HEK293 (cell line): ENCODE measurements around the gene GPATCH2.
A peak's percentile ranks its signal among the peaks of the same experiment; 100 is the strongest.

Experiments used
- CTCF ChIA-PET: fragments of 350-600 bp; formaldehyde crosslinking; extraction: SDS; loops from one replicate; lab custom pipeline; 2021; ENCODE audit warnings: antibody characterized with exemption; lab: Yijun Ruan, JAX
- POLR2A ChIA-PET: fragments of 300-600 bp; formaldehyde crosslinking; extraction: SDS; loops from one replicate; lab custom pipeline; 2020; ENCODE audit warnings: antibody characterized with exemption, inconsistent platforms; lab: Yijun Ruan, JAX
- H3K27ac ChIP-seq: fragments of 200-500 bp; sonication (Bioruptor generic); 2 replicates; pipeline ENCODE4 v1.5.1; 2014; ENCODE audit warnings: low read depth, low read length, control low read depth, inconsistent platforms; ENCODE audit errors: extremely low read depth
- H3K36me3 ChIP-seq, 2 experiments: fragments of 200-500 bp in 1 of 2; sonication (Bioruptor generic) in 1 of 2; 1 replicate in 1 of 2; 2 replicates in 1 of 2; pipeline ENCODE4 v1.5.1; 2014 to 2017; ENCODE audit warnings: inconsistent platforms in 2 of 2, low read length in 2 of 2; ENCODE audit not compliant: control insufficient read depth in 2 of 2, insufficient read depth in 1 of 2
- H3K4me1 ChIP-seq: fragments of 200-500 bp; sonication (Bioruptor generic); 2 replicates; pipeline ENCODE4 v1.5.1; 2014; ENCODE audit warnings: mild to moderate bottlenecking, low read length, inconsistent platforms; ENCODE audit not compliant: control insufficient read depth, insufficient read depth
- H3K4me3 ChIP-seq: 2 replicates; pipeline ENCODE4 v1.5.1; 2011; ENCODE audit warnings: low read depth, mild to moderate bottlenecking, control low read depth, low read length, moderate library complexity
- H3K9me3 ChIP-seq: fragments of 200-500 bp; sonication (Bioruptor generic); 2 replicates; pipeline ENCODE4 v1.5.1; 2014; ENCODE audit warnings: low read depth, low read length, inconsistent platforms; ENCODE audit not compliant: control insufficient read depth, insufficient read depth
- SCRT1 ChIP-seq: fragments of 450-650 bp; formaldehyde crosslinking; IDR thresholded peaks from 2 replicates; pipeline ENCODE4 v1.5.1; 2016; ENCODE audit warnings: missing biosample characterization, missing genetic modification characterization, borderline replicate concordance
- SP7 ChIP-seq: fragments of 450-650 bp; formaldehyde crosslinking; IDR thresholded peaks from 2 replicates; pipeline ENCODE4 v1.5.1; 2016; ENCODE audit warnings: missing biosample characterization, missing genetic modification characterization
- ZBTB8A ChIP-seq: fragments of 450-650 bp; formaldehyde crosslinking; IDR thresholded peaks from 2 replicates; pipeline ENCODE4 v1.5.1; 2016; ENCODE audit warnings: missing biosample characterization, missing genetic modification characterization
- ZNF174 ChIP-seq: fragments of 450-650 bp; formaldehyde crosslinking; IDR thresholded peaks from 2 replicates; pipeline ENCODE4 v1.5.0; 2017; ENCODE audit warnings: missing biosample characterization, mild to moderate bottlenecking, missing genetic modification characterization
- ZNF19 ChIP-seq: fragments of 450-650 bp; formaldehyde crosslinking; IDR thresholded peaks from 2 replicates; pipeline ENCODE4; 2016; ENCODE audit warnings: missing biosample characterization, missing genetic modification characterization, low read depth
- ZNF23 ChIP-seq: fragments of 450-650 bp; formaldehyde crosslinking; IDR thresholded peaks from 2 replicates; pipeline ENCODE4 v1.5.1; 2016; ENCODE audit warnings: missing biosample characterization, missing genetic modification characterization, borderline replicate concordance
- ZNF311 ChIP-seq: fragments of 450-650 bp; formaldehyde crosslinking; IDR thresholded peaks from 2 replicates; pipeline ENCODE4 v1.5.1; 2017; ENCODE audit warnings: missing biosample characterization, missing genetic modification characterization, borderline replicate concordance
- ZNF341 ChIP-seq: fragments of 450-650 bp; formaldehyde crosslinking; IDR thresholded peaks from 2 replicates; pipeline ENCODE4; 2016; ENCODE audit warnings: low read depth, missing biosample characterization, missing genetic modification characterization
- ZNF354C ChIP-seq: fragments of 450-650 bp; formaldehyde crosslinking; IDR thresholded peaks from 2 replicates; pipeline ENCODE4 v1.5.1; 2016; ENCODE audit warnings: missing biosample characterization, missing genetic modification characterization, low read depth, borderline replicate concordance
- ZNF48 ChIP-seq: fragments of 450-650 bp; formaldehyde crosslinking; IDR thresholded peaks from 2 replicates; pipeline ENCODE4 v1.5.1; 2016; ENCODE audit warnings: missing biosample characterization, missing genetic modification characterization
- ZNF555 ChIP-seq: fragments of 450-650 bp; formaldehyde crosslinking; conservative IDR thresholded peaks from 2 replicates; pipeline ENCODE4 v1.5.1; 2017; ENCODE audit warnings: missing biosample characterization, mild to moderate bottlenecking, missing genetic modification characterization, inconsistent platforms
- ZNF558 ChIP-seq: fragments of 450-650 bp; formaldehyde crosslinking; IDR thresholded peaks from 2 replicates; pipeline ENCODE4 v1.5.1; 2016; ENCODE audit warnings: missing biosample characterization, missing genetic modification characterization
- ZNF664 ChIP-seq: fragments of 450-650 bp; formaldehyde crosslinking; IDR thresholded peaks from 2 replicates; pipeline ENCODE4 v1.5.1; 2016; ENCODE audit warnings: missing biosample characterization, missing genetic modification characterization
- TF ChIP-seq, protein P1 (sequence below): fragments of 450-650 bp; IDR thresholded peaks from 2 replicates; pipeline ENCODE4 v1.5.1; 2018; ENCODE audit warnings: missing biosample characterization, missing genetic modification characterization
- TF ChIP-seq, protein P2 (sequence below): fragments of 450-650 bp; formaldehyde crosslinking; IDR thresholded peaks from 2 replicates; pipeline ENCODE4 v1.5.1; 2016; ENCODE audit warnings: missing biosample characterization, missing genetic modification characterization
- TF ChIP-seq, protein P3 (sequence below): fragments of 450-650 bp; formaldehyde crosslinking; IDR thresholded peaks from 2 replicates; pipeline ENCODE4 v1.5.1; 2016; ENCODE audit warnings: missing biosample characterization, missing genetic modification characterization
- TF ChIP-seq, protein P4 (sequence below): fragments of 450-650 bp; formaldehyde crosslinking; IDR thresholded peaks from 2 replicates; pipeline ENCODE4 v1.5.1; 2017; ENCODE audit warnings: missing biosample characterization, missing genetic modification characterization
- TF ChIP-seq, protein P5 (sequence below): fragments of 450-650 bp; formaldehyde crosslinking; IDR thresholded peaks from 2 replicates; pipeline ENCODE4 v1.5.1; 2016; ENCODE audit warnings: missing biosample characterization, missing genetic modification characterization
- TF ChIP-seq, protein P6 (sequence below): fragments of 450-650 bp; formaldehyde crosslinking; IDR thresholded peaks from 2 replicates; pipeline ENCODE4 v1.5.1; 2016; ENCODE audit warnings: missing biosample characterization, missing genetic modification characterization

Gene GPATCH2

DNA sequence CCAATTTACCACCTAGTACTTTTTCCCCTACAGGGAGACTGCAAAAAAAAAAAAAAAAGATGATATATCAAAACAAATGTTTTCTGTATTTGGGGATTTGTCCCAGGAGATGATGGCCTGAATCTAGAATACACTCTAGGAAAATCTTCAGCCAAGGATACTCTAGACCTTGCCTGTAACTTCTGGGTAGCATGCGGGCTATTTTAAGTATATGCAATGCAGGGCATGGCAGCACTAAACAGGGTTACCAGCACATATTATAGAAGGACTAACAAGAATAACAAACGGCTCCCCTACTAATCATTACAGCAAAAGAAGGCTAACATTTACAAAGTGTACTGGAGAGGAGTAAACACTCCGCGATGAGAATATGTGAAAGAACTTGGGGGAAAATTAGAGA lies 109.6 kb downstream of the GPATCH2 start (continued):
- TF ChIP-seq ZNF558 (tag by site-specific recombination): no peak
- TF ChIP-seq, all 188 proteins: peak for 0

DNA sequence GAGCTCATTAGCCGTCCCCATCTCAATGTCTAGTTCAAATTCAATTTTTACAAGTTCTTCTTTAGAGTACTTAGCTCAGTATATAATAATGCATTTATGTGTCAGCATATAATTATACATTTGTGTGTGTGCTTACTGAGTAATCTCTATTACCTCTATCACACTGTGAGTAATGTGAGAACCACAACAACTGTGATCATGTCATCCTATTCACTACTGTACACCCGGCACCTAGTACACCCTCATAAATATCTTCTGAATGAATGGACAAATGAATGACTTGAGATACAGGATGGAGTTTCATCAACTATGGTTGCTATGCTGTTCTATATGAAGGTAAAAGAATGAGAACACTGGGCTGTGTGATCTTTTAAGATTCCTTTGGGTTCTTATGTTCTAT lies 124.0 kb downstream of the GPATCH2 start:
- Histone ChIP-seq H3K9me3 (no peaks in the 10 kb centered on the region), H3K27ac (no peak overlapping the region), H3K36me3 (peaks cover 0 to 9% of the 10 kb centered on the region in 2 experiments; a peak in 1 of 3 replicates), H3K4me3 (no peak overlapping the region), H3K4me1 (no peaks in the 10 kb centered on the region)
- CTCF ChIA-PET: no interaction called here
- POLR2A ChIA-PET: no interaction called here
- TF ChIP-seq SP7 (tag by site-specific recombination) (peak; percentile 83), ZNF311 (no peak)

DNA sequence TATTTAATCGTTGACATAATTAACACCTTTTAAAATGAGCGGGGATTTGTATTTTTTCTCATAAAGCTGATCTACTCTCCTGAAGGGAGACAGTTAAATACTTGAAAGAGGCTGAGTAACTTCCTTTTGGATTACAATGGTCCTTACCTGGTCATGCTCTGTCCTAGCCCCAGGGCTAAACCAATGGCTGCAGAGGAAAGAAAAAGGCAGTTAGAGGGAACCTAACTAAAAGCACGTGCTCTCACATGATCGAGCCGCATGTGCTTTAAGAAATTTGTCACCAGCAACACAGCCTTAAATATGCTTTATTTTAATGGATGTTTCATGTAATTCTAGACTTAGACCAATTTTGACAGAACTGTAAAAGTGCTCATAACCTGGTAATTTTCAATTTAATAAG lies 132.7 kb downstream of the GPATCH2 start:
- no peaks in the 10 kb centered on the region for H3K4me1 ChIP-seq
- no peaks in the 10 kb centered on the region for H3K9me3 ChIP-seq
- ChIA-PET POLR2A (no interaction called here), CTCF (no interaction called here)
- H3K36me3 ChIP-seq: peaks cover 0 to 2% of the 10 kb centered on the region in 2 experiments; a peak in 1 of 3 replicates
- no peak overlapping the region for H3K4me3 ChIP-seq
- H3K27ac ChIP-seq: no peak overlapping the region
- no peak for TF ChIP-seq ZNF174 (tag by site-specific recombination)
- TF ChIP-seq, protein P1, sequence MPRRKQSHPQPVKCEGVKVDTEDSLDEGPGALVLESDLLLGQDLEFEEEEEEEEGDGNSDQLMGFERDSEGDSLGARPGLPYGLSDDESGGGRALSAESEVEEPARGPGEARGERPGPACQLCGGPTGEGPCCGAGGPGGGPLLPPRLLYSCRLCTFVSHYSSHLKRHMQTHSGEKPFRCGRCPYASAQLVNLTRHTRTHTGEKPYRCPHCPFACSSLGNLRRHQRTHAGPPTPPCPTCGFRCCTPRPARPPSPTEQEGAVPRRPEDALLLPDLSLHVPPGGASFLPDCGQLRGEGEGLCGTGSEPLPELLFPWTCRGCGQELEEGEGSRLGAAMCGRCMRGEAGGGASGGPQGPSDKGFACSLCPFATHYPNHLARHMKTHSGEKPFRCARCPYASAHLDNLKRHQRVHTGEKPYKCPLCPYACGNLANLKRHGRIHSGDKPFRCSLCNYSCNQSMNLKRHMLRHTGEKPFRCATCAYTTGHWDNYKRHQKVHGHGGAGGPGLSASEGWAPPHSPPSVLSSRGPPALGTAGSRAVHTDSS (tag by site-specific recombination): no peak
- no peak for TF ChIP-seq ZNF664
- TF ChIP-seq ZNF354C: no peak
- TF ChIP-seq ZNF19 (tag by site-specific recombination): no peak
- TF ChIP-seq, protein P2, sequence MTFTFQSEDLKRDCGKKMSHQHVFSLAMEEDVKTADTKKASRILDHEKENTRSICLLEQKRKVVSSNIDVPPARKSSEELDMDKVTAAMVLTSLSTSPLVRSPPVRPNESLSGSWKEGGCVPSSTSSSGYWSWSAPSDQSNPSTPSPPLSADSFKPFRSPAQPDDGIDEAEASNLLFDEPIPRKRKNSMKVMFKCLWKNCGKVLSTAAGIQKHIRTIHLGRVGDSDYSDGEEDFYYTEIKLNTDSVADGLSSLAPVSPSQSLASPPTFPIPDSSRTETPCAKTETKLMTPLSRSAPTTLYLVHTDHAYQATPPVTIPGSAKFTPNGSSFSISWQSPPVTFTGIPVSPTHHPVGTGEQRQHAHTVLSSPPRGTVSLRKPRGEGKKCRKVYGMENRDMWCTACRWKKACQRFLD (tag by site-specific recombination): no peak
- TF ChIP-seq ZNF555 (tag by site-specific recombination): no peak
- TF ChIP-seq, protein P3, sequence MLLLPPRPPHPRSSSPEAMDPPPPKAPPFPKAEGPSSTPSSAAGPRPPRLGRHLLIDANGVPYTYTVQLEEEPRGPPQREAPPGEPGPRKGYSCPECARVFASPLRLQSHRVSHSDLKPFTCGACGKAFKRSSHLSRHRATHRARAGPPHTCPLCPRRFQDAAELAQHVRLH: no peak
- TF ChIP-seq ZNF23 (tag by site-specific recombination): no peak
- TF ChIP-seq ZBTB8A: no peak
- no peak for TF ChIP-seq ZNF558 (tag by site-specific recombination)
- no peak for TF ChIP-seq ZNF48
- no peak for TF ChIP-seq ZNF341
- TF ChIP-seq, protein P4, sequence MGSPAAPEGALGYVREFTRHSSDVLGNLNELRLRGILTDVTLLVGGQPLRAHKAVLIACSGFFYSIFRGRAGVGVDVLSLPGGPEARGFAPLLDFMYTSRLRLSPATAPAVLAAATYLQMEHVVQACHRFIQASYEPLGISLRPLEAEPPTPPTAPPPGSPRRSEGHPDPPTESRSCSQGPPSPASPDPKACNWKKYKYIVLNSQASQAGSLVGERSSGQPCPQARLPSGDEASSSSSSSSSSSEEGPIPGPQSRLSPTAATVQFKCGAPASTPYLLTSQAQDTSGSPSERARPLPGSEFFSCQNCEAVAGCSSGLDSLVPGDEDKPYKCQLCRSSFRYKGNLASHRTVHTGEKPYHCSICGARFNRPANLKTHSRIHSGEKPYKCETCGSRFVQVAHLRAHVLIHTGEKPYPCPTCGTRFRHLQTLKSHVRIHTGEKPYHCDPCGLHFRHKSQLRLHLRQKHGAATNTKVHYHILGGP: no peak

DNA sequence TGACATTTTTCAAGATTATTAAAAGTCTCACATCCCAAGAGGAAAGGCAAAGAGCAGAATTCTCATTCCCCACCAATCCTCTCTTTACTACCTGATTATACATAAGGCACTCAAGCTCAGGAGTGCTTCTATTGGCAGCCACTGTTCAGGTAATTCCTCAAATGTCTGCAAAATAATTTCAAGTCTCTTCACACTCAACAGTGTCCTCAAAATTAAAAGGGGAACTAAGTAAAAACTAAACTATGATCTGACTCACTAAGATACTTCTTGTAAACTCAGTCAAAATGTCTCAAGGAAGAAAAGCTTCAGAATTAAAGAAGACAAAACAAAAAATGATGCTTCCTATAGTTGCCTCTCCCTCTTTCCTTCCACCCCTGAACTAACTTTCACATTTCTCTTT lies 135.6 kb downstream of the GPATCH2 start:
- Histone ChIP-seq H3K27ac (no peak overlapping the region), H3K4me1 (no peaks in the 10 kb centered on the region)
- POLR2A ChIA-PET: no interaction called here
- TF ChIP-seq, protein P5, sequence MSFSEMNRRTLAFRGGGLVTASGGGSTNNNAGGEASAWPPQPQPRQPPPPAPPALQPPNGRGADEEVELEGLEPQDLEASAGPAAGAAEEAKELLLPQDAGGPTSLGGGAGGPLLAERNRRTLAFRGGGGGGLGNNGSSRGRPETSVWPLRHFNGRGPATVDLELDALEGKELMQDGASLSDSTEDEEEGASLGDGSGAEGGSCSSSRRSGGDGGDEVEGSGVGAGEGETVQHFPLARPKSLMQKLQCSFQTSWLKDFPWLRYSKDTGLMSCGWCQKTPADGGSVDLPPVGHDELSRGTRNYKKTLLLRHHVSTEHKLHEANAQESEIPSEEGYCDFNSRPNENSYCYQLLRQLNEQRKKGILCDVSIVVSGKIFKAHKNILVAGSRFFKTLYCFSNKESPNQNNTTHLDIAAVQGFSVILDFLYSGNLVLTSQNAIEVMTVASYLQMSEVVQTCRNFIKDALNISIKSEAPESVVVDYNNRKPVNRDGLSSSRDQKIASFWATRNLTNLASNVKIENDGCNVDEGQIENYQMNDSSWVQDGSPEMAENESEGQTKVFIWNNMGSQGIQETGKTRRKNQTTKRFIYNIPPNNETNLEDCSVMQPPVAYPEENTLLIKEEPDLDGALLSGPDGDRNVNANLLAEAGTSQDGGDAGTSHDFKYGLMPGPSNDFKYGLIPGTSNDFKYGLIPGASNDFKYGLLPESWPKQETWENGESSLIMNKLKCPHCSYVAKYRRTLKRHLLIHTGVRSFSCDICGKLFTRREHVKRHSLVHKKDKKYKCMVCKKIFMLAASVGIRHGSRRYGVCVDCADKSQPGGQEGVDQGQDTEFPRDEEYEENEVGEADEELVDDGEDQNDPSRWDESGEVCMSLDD (tag by site-specific recombination): no peak
- TF ChIP-seq, protein P6, sequence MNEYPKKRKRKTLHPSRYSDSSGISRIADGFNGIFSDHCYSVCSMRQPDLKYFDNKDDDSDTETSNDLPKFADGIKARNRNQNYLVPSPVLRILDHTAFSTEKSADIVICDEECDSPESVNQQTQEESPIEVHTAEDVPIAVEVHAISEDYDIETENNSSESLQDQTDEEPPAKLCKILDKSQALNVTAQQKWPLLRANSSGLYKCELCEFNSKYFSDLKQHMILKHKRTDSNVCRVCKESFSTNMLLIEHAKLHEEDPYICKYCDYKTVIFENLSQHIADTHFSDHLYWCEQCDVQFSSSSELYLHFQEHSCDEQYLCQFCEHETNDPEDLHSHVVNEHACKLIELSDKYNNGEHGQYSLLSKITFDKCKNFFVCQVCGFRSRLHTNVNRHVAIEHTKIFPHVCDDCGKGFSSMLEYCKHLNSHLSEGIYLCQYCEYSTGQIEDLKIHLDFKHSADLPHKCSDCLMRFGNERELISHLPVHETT (tag by site-specific recombination): no peak
- TF ChIP-seq SCRT1 (tag by site-specific recombination): no peak
- TF ChIP-seq, all 188 proteins: peak for 0
- peaks cover 0 to 5% of the 10 kb centered on the region in 2 experiments; a peak in 1 of 3 replicates for H3K36me3 ChIP-seq
- CTCF ChIA-PET: interaction anchor here (0.7 kb wide), 1 partner anchor 74 kb away, joined by 3 read pairs; no protein-coding TSS in a partner anchor
- H3K9me3 ChIP-seq: no peaks in the 10 kb centered on the region
- no peak overlapping the region for H3K4me3 ChIP-seq
